Glutamatergic neuron (in vitro differentiated cells): ENCODE measurements around the gene SLC6A1. TPM values are rescaled to one million over a fixed set of nuclear protein-coding genes. Genes with fewer than 3 reads are reported as not detected.

ENCODE experiments used
- DNase-seq: peaks from one replicate; pipeline ENCODE4 v3.0.0; 2022
- H3K27ac Mint-ChIP-seq: one replicate; pipeline ENCODE4 v1.8.0; 2020; ENCODE audit warnings: mild to moderate bottlenecking, mixed read lengths, inconsistent platforms; ENCODE audit not compliant: unreplicated experiment
- H3K27me3 Mint-ChIP-seq: one replicate; pipeline ENCODE4 v1.8.0; 2020; ENCODE audit warnings: mild to moderate bottlenecking, moderate library complexity, mixed read lengths, inconsistent platforms; ENCODE audit not compliant: unreplicated experiment
- H3K36me3 Mint-ChIP-seq: one replicate; pipeline ENCODE4 v1.8.0; 2020; ENCODE audit warnings: mild to moderate bottlenecking, mixed read lengths, inconsistent platforms; ENCODE audit not compliant: unreplicated experiment
- H3K4me1 Mint-ChIP-seq: one replicate; pipeline ENCODE4 v1.8.0; 2020; ENCODE audit warnings: mild to moderate bottlenecking, low read depth, mixed read lengths, inconsistent platforms; ENCODE audit not compliant: unreplicated experiment
- H3K4me3 Mint-ChIP-seq: one replicate; pipeline ENCODE4 v1.8.0; 2020; ENCODE audit warnings: mild to moderate bottlenecking, mixed read lengths, inconsistent platforms; ENCODE audit not compliant: unreplicated experiment
- H3K9me3 Mint-ChIP-seq: one replicate; pipeline ENCODE4 v1.8.0; 2020; ENCODE audit warnings: mild to moderate bottlenecking, moderate library complexity, mixed read lengths, inconsistent platforms; ENCODE audit not compliant: unreplicated experiment
- CTCF ChIP-seq: fragments of 200-600 bp; sonication (generic); IDR thresholded peaks from one replicate; pipeline ENCODE4 v1.5.0; 2021; ENCODE audit not compliant: partially characterized antibody, unreplicated experiment
- total RNA-seq: library from RNA; stranded (reverse); fragmentation: NEBNext Ultra II Directional; extraction: Animal tissue kit (Norgen Biotek cat#: 25700); gene quantifications from one replicate; pipeline ENCODE4 v1.2.1, GENCODE V29; 2021; ENCODE audit not compliant: unreplicated experiment

SLC6A1 gene
- total RNA-seq, 1 donor from 2014 or later = 0.15 TPM

DNA sequence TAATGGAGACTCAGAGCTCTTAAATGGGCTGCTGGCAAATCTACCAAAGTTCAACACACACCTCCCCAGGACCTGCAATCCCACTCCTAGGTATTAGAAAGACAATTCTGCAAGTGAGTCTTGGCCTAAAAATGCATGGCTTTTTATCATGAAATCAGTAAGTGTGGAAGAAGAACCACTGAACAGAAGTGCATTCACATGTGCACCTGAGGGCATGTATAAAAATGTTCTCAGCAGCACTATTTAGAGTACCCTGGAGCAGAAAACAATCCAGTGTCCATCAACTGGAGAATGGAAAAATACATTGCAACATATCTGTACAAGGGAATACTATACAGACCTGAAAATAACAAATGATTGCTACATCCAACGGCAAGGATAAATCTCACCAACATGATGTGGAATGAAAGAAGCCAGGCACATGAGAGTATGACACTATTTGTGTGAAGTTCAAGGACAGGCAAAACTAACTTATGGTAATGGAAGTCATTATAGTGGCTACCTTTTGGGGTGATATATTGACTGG is 8.1 kb upstream of the SLC6A1 start:
- H3K4me3 Mint-ChIP-seq = no peak overlapping the region
- H3K4me1 Mint-ChIP-seq = peaks cover 4% of the 10 kb centered on the region
- no peak overlapping the region for H3K27ac Mint-ChIP-seq
- peaks cover 6% of the 10 kb centered on the region for H3K27me3 Mint-ChIP-seq
- TF ChIP-seq CTCF = no peak
- no peaks in the 10 kb centered on the region for H3K36me3 Mint-ChIP-seq
- H3K9me3 Mint-ChIP-seq = peaks cover 1% of the 10 kb centered on the region
- DNase-seq = no peak

DNA sequence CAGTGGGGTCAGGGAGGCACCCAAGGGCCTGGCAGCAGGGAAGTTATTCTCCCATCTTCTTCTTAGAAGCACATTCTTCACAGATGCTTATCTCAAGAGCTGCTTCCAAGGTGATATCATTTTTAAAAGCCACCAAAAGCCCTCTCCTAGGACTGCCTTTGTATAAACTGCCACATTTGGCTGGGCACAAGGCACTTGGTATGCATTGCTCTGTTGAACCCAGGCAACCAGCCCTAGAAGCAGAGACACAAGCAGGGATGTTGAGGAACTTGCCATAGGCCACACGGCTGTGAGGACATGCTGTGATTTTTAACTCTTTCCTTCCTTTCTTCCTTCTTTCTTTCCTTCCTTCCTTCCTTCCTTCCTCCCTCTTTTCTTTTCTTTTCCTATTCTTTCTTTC is 7.4 kb upstream of the SLC6A1 start:
- peaks cover 1% of the 10 kb centered on the region for H3K9me3 Mint-ChIP-seq
- no peak overlapping the region for H3K27ac Mint-ChIP-seq
- H3K27me3 Mint-ChIP-seq = peaks cover 6% of the 10 kb centered on the region
- H3K4me3 Mint-ChIP-seq = no peak overlapping the region
- no peak for DNase-seq
- peaks cover 4% of the 10 kb centered on the region for H3K4me1 Mint-ChIP-seq
- no peaks in the 10 kb centered on the region for H3K36me3 Mint-ChIP-seq
- no peak for TF ChIP-seq CTCF

GRCh38 chr3:10986592-10986991 is 6.0 kb upstream of the SLC6A1 start:
- Mint-ChIP-seq H3K27me3 (peaks cover 12% of the 10 kb centered on the region), H3K4me1 (peaks cover 6% of the 10 kb centered on the region), H3K27ac (no peak overlapping the region), H3K36me3 (peaks cover 4% of the 10 kb centered on the region), H3K9me3 (peaks cover 3% of the 10 kb centered on the region), H3K4me3 (no peak overlapping the region)
- no peak for TF ChIP-seq CTCF
- no peak for DNase-seq

DNA sequence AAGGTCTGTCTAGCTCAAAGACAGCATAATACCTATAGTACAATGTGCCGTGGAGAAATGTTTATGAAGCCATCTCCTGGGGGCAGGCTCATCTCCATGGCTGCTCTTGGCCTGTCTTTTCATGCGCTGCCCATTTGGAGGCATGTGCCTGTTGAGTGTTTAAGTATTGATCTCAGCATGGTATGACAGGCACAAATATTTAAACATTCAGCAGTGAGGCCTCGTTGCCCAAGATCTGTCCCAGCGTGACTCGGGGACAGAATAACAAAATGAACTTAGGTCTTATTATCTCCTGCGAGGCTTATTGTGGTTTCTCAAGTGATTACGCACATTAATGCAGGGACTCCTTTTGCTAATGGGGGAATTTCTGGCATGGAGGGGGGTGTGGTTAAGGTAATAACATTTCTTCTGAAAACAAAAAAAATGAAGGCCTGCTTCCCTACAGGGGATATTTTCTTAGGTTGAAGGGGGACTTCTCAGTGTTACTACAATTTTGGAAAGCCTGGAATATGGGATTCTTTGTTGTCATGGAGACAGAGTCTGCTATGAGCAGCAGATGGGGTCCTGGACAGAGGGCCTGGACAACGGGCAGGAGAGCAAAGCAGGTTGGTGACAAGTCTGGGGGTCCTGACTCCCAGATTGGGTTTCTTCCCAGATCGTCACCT is 4.4 kb upstream of the SLC6A1 start:
- no peak for DNase-seq
- H3K27ac Mint-ChIP-seq = no peak overlapping the region

More for the DNA sequence above, 4.4 kb upstream of the SLC6A1 start:
- H3K4me1 Mint-ChIP-seq = peaks cover 6% of the 10 kb centered on the region
- H3K27me3 Mint-ChIP-seq = peaks cover 12% of the 10 kb centered on the region
- H3K4me3 Mint-ChIP-seq = no peak overlapping the region
- TF ChIP-seq CTCF = no peak
- H3K9me3 Mint-ChIP-seq = peaks cover 3% of the 10 kb centered on the region
- peaks cover 4% of the 10 kb centered on the region for H3K36me3 Mint-ChIP-seq
